PC-9 (cell line): ENCODE results near the gene PRKG1.

Experiments used
- EZH2 ChIP-seq: fragments of 200-600 bp; sonication (generic); IDR thresholded peaks from 2 replicates; pipeline ENCODE4 v1.8.0; 2017; ENCODE audit warnings: antibody characterized with exemption, low read depth
- TF ChIP-seq, protein P1 (sequence below): fragments of 200-600 bp; sonication (generic); conservative IDR thresholded peaks from 2 replicates; pipeline ENCODE4 v1.6.1; 2017; ENCODE audit warnings: mixed run types, antibody characterized with exemption, mild to moderate bottlenecking, moderate library complexity

DNA sequence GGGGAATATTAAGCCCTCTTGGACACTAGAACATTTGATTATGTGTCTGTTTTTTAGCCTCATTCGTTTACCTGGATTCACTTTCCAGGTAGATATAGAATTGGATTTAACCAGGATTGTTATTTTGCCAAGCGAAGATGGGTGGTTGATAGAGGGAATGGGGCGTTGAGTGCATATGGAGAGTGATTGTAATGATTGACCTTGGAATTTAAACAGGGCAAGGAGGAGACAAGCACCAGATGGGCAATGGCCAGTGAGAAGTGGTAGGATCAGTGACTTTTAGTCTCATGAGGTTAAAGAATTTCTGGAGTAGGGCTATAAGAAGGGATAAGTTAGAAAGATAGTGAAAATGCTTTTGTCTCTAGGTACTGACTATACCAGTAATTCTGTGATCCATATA, 836.3 kb downstream of the PRKG1 start:
- TF ChIP-seq, protein P1, sequence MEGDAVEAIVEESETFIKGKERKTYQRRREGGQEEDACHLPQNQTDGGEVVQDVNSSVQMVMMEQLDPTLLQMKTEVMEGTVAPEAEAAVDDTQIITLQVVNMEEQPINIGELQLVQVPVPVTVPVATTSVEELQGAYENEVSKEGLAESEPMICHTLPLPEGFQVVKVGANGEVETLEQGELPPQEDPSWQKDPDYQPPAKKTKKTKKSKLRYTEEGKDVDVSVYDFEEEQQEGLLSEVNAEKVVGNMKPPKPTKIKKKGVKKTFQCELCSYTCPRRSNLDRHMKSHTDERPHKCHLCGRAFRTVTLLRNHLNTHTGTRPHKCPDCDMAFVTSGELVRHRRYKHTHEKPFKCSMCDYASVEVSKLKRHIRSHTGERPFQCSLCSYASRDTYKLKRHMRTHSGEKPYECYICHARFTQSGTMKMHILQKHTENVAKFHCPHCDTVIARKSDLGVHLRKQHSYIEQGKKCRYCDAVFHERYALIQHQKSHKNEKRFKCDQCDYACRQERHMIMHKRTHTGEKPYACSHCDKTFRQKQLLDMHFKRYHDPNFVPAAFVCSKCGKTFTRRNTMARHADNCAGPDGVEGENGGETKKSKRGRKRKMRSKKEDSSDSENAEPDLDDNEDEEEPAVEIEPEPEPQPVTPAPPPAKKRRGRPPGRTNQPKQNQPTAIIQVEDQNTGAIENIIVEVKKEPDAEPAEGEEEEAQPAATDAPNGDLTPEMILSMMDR, result no peak
- TF ChIP-seq EZH2, result no peak
